ENCODE data around the gene SEC61A2. TPM values are rescaled to one million over a fixed set of nuclear protein-coding genes. Genes with fewer than 3 reads are reported as not detected.
"Not testable (repeated sequence)": the region's sequence is repeated elsewhere in the genome, so short reads cannot be mapped to it uniquely, and the experiment has no call there.

Gene SEC61A2
- total and polyA plus RNA-seq, 2 donors from 2014 or later: 3.6 to 8.9 TPM

DNA sequence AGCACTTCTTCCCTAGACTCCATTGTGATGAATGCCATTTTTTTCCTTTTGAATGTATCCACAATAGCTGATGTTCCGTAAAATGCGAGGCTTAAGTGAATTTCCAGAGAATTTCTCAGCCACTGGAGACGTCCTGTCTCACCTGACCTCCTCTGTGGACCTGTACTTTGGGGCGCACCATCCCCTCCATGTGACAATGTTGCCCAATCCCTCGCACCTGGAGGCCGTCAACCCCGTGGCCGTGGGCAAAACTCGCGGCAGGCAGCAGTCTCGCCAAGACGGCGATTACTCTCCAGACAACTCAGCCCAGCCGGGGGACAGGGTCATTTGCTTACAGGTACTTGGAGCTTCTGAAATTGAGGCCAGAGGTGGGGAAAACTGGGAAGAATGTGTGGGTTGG lies 40.6 kb upstream of the SEC61A2 start:
- Histone ChIP-seq H3K27ac (ENCODE audit: low read depth in 2 of 2, low read length in 2 of 2) (no peak overlapping the region), H3K9me3 (ENCODE audit: control insufficient read depth in 2 of 3, insufficient read depth in 1 of 3, low read length in 3 of 3) (no peaks in the 10 kb centered on the region), H3K4me3 (ENCODE audit: low read length in 3 of 3) (no peak overlapping the region), H3K9ac (ENCODE audit: low read length in 3 of 3) (no peak overlapping the region), H3K27me3 (ENCODE audit: control insufficient read depth, insufficient read depth, low read length) (no peaks in the 10 kb centered on the region), H3K36me3 (ENCODE audit: control insufficient read depth in 2 of 3, insufficient read depth in 3 of 3, low read length in 3 of 3) (peaks cover 4 to 47% (median 16%) of the 10 kb centered on the region in 3 donors), H3K4me1 (ENCODE audit: control insufficient read depth in 2 of 3, insufficient read depth in 2 of 3, low read depth in 1 of 3, low read length in 3 of 3) (no peaks in the 10 kb centered on the region)
- TF ChIP-seq, protein P1, sequence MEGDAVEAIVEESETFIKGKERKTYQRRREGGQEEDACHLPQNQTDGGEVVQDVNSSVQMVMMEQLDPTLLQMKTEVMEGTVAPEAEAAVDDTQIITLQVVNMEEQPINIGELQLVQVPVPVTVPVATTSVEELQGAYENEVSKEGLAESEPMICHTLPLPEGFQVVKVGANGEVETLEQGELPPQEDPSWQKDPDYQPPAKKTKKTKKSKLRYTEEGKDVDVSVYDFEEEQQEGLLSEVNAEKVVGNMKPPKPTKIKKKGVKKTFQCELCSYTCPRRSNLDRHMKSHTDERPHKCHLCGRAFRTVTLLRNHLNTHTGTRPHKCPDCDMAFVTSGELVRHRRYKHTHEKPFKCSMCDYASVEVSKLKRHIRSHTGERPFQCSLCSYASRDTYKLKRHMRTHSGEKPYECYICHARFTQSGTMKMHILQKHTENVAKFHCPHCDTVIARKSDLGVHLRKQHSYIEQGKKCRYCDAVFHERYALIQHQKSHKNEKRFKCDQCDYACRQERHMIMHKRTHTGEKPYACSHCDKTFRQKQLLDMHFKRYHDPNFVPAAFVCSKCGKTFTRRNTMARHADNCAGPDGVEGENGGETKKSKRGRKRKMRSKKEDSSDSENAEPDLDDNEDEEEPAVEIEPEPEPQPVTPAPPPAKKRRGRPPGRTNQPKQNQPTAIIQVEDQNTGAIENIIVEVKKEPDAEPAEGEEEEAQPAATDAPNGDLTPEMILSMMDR (IDR thresholded peaks at IDR 0.05; ENCODE audit: borderline replicate concordance, extremely low read depth, insufficient read depth): no peak
- intact Hi-C loops (cut with DNase I): no loop called here
- DNase-seq: no peak
- no peak for FAIRE-seq

DNA sequence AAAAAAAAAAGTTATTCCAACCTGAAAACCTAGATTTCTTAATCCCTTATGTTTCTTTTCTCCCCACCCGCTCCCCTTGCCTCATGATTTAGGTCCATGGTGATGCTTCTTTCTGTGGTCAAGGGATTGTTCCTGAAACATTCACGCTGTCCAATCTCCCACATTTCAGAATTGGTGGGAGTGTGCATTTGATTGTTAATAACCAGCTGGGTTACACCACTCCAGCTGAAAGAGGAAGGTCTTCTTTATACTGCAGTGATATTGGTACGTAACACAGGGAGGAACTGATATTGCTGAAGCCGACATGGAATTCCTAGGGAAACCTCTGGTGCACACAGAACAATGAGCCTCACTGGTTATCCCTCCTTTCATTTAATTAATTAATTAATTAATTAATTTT lies 38.1 kb upstream of the SEC61A2 start:
- H3K27me3 ChIP-seq (ENCODE audit: control insufficient read depth, insufficient read depth, low read length): no peaks in the 10 kb centered on the region
- H3K27ac ChIP-seq (ENCODE audit: low read depth in 2 of 2, low read length in 2 of 2): no peak overlapping the region
- H3K9me3 ChIP-seq (ENCODE audit: control insufficient read depth in 2 of 3, insufficient read depth in 1 of 3, low read length in 3 of 3): no peaks in the 10 kb centered on the region
- TF ChIP-seq, protein P1 (IDR thresholded peaks at IDR 0.05; ENCODE audit: borderline replicate concordance, extremely low read depth, insufficient read depth): no peak
- H3K9ac ChIP-seq (ENCODE audit: low read length in 3 of 3): no peak overlapping the region
- no peak for FAIRE-seq
- H3K4me3 ChIP-seq (ENCODE audit: low read length in 3 of 3): no peak overlapping the region
- intact Hi-C loops (cut with DNase I): no loop called here
- DNase-seq: no peak
- peaks cover 4 to 49% (median 17%) of the 10 kb centered on the region in 3 donors for H3K36me3 ChIP-seq (ENCODE audit: control insufficient read depth in 2 of 3, insufficient read depth in 3 of 3, low read length in 3 of 3)
- no peaks in the 10 kb centered on the region for H3K4me1 ChIP-seq (ENCODE audit: control insufficient read depth in 2 of 3, insufficient read depth in 2 of 3, low read depth in 1 of 3, low read length in 3 of 3)

DNA sequence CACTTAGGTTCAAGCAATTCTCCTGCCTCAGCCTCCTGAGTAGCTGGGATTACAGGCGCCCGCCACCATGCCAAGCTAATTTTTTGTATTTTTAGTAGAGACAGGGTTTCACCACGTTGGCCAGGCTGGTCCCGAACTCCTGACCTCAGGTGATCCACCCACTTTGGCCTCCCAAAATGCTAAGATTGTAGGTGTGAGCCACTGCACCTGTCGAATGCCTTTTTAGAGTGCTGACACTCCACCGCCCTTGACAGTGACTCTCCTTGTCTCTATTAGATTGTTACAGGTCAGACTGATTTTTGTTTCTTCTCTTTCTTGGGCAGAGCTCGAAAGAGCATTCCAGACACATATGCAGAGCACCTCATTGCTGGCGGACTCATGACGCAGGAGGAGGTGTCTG lies 32.1 kb upstream of the SEC61A2 start:
- H3K27ac ChIP-seq (ENCODE audit: low read depth in 2 of 2, low read length in 2 of 2); FAIRE-seq; H3K9me3 ChIP-seq (ENCODE audit: control insufficient read depth in 2 of 3, insufficient read depth in 1 of 3, low read length in 3 of 3); H3K27me3 ChIP-seq (ENCODE audit: control insufficient read depth, insufficient read depth, low read length); H3K4me3 ChIP-seq (ENCODE audit: low read length in 3 of 3); H3K9ac ChIP-seq (ENCODE audit: low read length in 3 of 3); DNase-seq; intact Hi-C loops (cut with DNase I); H3K4me1 ChIP-seq (ENCODE audit: control insufficient read depth in 2 of 3, insufficient read depth in 2 of 3, low read depth in 1 of 3, low read length in 3 of 3): not testable (repeated sequence)
- peaks cover 5 to 47% (median 20%) of the 10 kb centered on the region in 3 donors for H3K36me3 ChIP-seq (ENCODE audit: control insufficient read depth in 2 of 3, insufficient read depth in 3 of 3, low read length in 3 of 3)

DNA sequence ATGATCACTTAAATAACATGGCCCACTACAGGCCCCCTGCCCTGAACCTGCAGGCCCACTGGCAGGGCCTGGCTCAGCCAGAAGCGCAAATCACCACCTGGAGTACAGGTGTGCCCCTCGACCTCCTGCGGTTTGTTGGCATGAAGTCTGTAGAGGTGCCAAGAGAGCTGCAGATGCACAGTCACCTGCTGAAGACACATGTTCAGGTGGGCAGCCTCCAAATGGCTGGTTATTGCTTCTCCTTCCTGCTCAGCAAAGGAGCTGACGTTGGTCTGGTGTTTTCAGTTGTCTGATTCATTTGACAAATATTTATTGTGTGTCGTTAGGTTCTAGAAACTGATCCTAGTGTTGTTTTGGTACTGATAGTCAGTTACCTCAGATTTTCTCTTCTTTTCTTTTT lies 31.7 kb upstream of the SEC61A2 start:
- Histone ChIP-seq H3K4me3 (ENCODE audit: low read length in 3 of 3) (no peak overlapping the region), H3K27me3 (ENCODE audit: control insufficient read depth, insufficient read depth, low read length) (no peaks in the 10 kb centered on the region), H3K4me1 (ENCODE audit: control insufficient read depth in 2 of 3, insufficient read depth in 2 of 3, low read depth in 1 of 3, low read length in 3 of 3) (no peaks in the 10 kb centered on the region), H3K36me3 (ENCODE audit: control insufficient read depth in 2 of 3, insufficient read depth in 3 of 3, low read length in 3 of 3) (peaks cover 5 to 50% (median 20%) of the 10 kb centered on the region in 3 donors), H3K9ac (ENCODE audit: low read length in 3 of 3) (no peak overlapping the region), H3K27ac (ENCODE audit: low read depth in 2 of 2, low read length in 2 of 2) (no peak overlapping the region), H3K9me3 (ENCODE audit: control insufficient read depth in 2 of 3, insufficient read depth in 1 of 3, low read length in 3 of 3) (no peaks in the 10 kb centered on the region)
- intact Hi-C loops (cut with DNase I): no loop called here
- DNase-seq: no peak
- FAIRE-seq: no peak
- TF ChIP-seq, protein P1 (IDR thresholded peaks at IDR 0.05; ENCODE audit: borderline replicate concordance, extremely low read depth, insufficient read depth): no peak
